Esophagus muscularis mucosa (tissue), 3 donors: ENCODE data around the gene PLAC1.

Experiments used
- CTCF ChIP-seq, 3 experiments: fragments of 200-600 bp in 2 of 3; fragments of 450-650 bp in 1 of 3; sonication (generic) in 2 of 3; IDR thresholded peaks; one replicate each; pipeline ENCODE4 v1.5.1; 2017 to 2019; ENCODE audit warnings: antibody characterized with exemption in 3 of 3, mild to moderate bottlenecking in 2 of 3, moderate library complexity in 1 of 3
- POLR2A ChIP-seq: fragments of 450-650 bp; IDR thresholded peaks from one replicate; pipeline ENCODE4 v1.6.1; 2017; ENCODE audit warnings: antibody characterized with exemption, moderate library complexity, mild to moderate bottlenecking, low read depth

DNA sequence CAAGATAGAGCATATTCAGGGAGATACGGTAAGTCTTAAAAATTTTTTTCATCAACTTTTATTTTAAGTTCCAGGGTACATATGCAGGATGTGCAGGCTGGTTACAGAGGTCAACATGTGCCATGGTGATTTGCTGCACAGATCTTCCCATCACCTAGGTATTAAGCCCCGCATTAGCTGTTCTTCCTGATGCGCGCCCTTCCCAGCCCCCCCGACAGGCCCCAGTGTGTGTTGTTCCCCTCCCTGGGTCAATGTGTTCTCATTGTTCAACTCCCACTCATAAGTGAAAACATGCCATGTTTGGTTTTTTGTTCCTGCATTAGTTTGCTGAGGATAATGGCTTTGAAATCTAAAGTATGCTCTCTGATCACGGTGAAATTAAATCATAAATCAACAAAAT, 134.1 kb downstream of the PLAC1 start:
- TF ChIP-seq POLR2A (no peak), CTCF (IDR thresholded peaks at IDR 0.05) (no peak)
